ENCODE measurements around the gene DCP2. TPM values are rescaled to one million over a fixed set of nuclear protein-coding genes. Genes with fewer than 3 reads are reported as not detected.
A peak's percentile ranks its signal among the peaks of the same experiment; 100 is the strongest.

DCP2 gene
- total RNA-seq, 1 experiment from 2014 or later: 176 TPM

GRCh38 chr5:113031557-113031956, 55.0 kb downstream of the DCP2 start:
- WGBS (ENCODE audit: extremely low coverage, insufficient read length, low lambda C conversion rate): no CpG with 5 or more reads among the region's 2 CpGs
- Mint-ChIP-seq H3K9me3 (no peaks in the 10 kb centered on the region), H3K36me3 (ENCODE audit: insufficient read depth in 1 of 3, low read depth in 3 of 3) (peaks cover 25 to 29% (median 25%) of the 10 kb centered on the region in 3 experiments; a peak in 6 of 7 replicates), H3K27ac (peak overlapping the region; percentile 31 to 89 (median 63); a peak in 6 of 7 replicates), H3K4me1 (peaks cover 38 to 43% of the 10 kb centered on the region in 2 experiments), H3K27me3 (ENCODE audit: low read depth) (no peaks in the 10 kb centered on the region; the same call in 1 of the 2 replicates), H3K4me3 (no peak overlapping the region)
- Histone ChIP-seq H2BK20ac (ENCODE audit: low read depth, low read length, poor library complexity, severe bottlenecking) (no peak overlapping the region), H3K79me1 (ENCODE audit: insufficient read depth, low read depth, low read length, poor library complexity, severe bottlenecking) (no peaks in the 10 kb centered on the region), H3K4ac (ENCODE audit: low read depth, low read length) (no peak overlapping the region), H3K14ac (ENCODE audit: insufficient read depth, low read length) (peak overlapping the region; percentile 12; the same call in 1 of the 2 replicates), H3K56ac (ENCODE audit: insufficient read length, low read depth, low read length) (no peak overlapping the region), H3K9me3 (ENCODE audit: control insufficient read depth, low read depth, low read length) (no peaks in the 10 kb centered on the region), H3K79me2 (ENCODE audit: insufficient read depth, low read length) (no peaks in the 10 kb centered on the region), H2BK120ac (ENCODE audit: low read depth, low read length, poor library complexity, severe bottlenecking) (no peak overlapping the region), H4K5ac (ENCODE audit: insufficient read length, low read depth, low read length) (no peak overlapping the region), H3K18ac (ENCODE audit: insufficient read length, low read depth, low read length) (no peak overlapping the region), H3T11ph (ENCODE audit: low read length) (no peak overlapping the region), H2BK15ac (ENCODE audit: low read depth, low read length) (no peak overlapping the region), H3K4me2 (ENCODE audit: insufficient read depth, insufficient read length, low read length) (no peak overlapping the region), H2AFZ (ENCODE audit: low read length) (no peak overlapping the region), H4K91ac (ENCODE audit: insufficient read length, low read depth, low read length) (no peak overlapping the region), H2BK12ac (ENCODE audit: insufficient read length, low read depth, low read length) (no peak overlapping the region), H3K23me2 (ENCODE audit: insufficient read length, low read depth, low read length, poor library complexity, severe bottlenecking) (no peaks in the 10 kb centered on the region), H3K27ac (ENCODE audit: insufficient read length, low read depth, low read length) (no peak overlapping the region), H3K23ac (ENCODE audit: insufficient read length, low read depth, low read length) (no peak overlapping the region), H4K8ac (replicated peaks; ENCODE audit: insufficient read length, low read depth, low read length) (no peak overlapping the region), H3K4me1 (ENCODE audit: insufficient read depth, low read length) (no peaks in the 10 kb centered on the region; the same call in 1 of the 2 replicates), H4K20me1 (ENCODE audit: control insufficient read depth, insufficient read depth, insufficient read length) (no peaks in the 10 kb centered on the region), H2AK5ac (ENCODE audit: insufficient read length, low read length) (no peak overlapping the region), H3K27me3 (ENCODE audit: insufficient read depth, low read length) (no peaks in the 10 kb centered on the region), H2BK5ac (ENCODE audit: insufficient read length, low read length) (no peak overlapping the region), H3K9ac (ENCODE audit: extremely low read depth, insufficient read length, low read length) (no peak overlapping the region)
- TF ChIP-seq CTCF (conservative IDR thresholded peaks at IDR 0.05): no peak
- no peak for DNase-seq

Data from H9 (cell line).